Activated CD4-positive, alpha-beta T cell treated with anti-CD3 and anti-CD28 coated beads, Interleukin-2, amount 50 U/mL, for 4 hours (primary cell): Measurements from ENCODE around the gene CATSPER1.
"Not testable (repeated sequence)": the region's sequence is repeated elsewhere in the genome, so short reads cannot be mapped to it uniquely, and the experiment has no call there.

Experiments used
- DNase-seq, 2 experiments: peaks; one replicate each; pipeline ENCODE4 v3.0.0-alpha.2; 2020

The CATSPER1 gene

GRCh38 chr11:66051766-66052663 lies 25.7 kb upstream of the CATSPER1 start, which contains the start of gene SF3B2:
TSS of gene SF3B2 (plus strand) at chr11:66052364. CDS start at chr11:66052385, 21 bp downstream.
- peak; percentile 92 to 94 for DNase-seq

GRCh38 chr11:66051371-66051765 lies 25.1 kb upstream of the CATSPER1 start:
- no peak for DNase-seq

GRCh38 chr11:66050581-66051231 lies 24.4 kb upstream of the CATSPER1 start:
- DNase-seq, result no peak

GRCh38 chr11:66048547-66049323 lies 22.5 kb upstream of the CATSPER1 start, which contains the start of gene GAL3ST3:
TSS of gene GAL3ST3 (minus strand) at chr11:66049161. CDS start at chr11:66045415, 3,746 bp downstream.
- no peak for DNase-seq

- DNase-seq, result no peak
Measured at GRCh38 chr11:66047541-66048365, 21.5 kb upstream of the CATSPER1 start.

- no peak for DNase-seq
Measured at GRCh38 chr11:66046901-66047300, 20.6 kb upstream of the CATSPER1 start.

GRCh38 chr11:66045177-66045639 lies 18.9 kb upstream of the CATSPER1 start:
- DNase-seq, result peak; percentile 79 to 80

- peak; percentile 21 to 22 for DNase-seq
Measured at GRCh38 chr11:66044757-66045156, 18.5 kb upstream of the CATSPER1 start.

GRCh38 chr11:66042996-66043906 lies 17.0 kb upstream of the CATSPER1 start:
- no peak for DNase-seq

GRCh38 chr11:66042227-66042995 lies 16.1 kb upstream of the CATSPER1 start:
- no peak for DNase-seq

- DNase-seq, result no peak
Measured at GRCh38 chr11:66039765-66040164, 13.5 kb upstream of the CATSPER1 start.

- no peak for DNase-seq
Measured at GRCh38 chr11:66037327-66037726, 11.0 kb upstream of the CATSPER1 start.

- no peak for DNase-seq
Measured at GRCh38 chr11:66036334-66036710, 10.0 kb upstream of the CATSPER1 start.

- no peak for DNase-seq
Measured at GRCh38 chr11:66035653-66036333, 9.5 kb upstream of the CATSPER1 start.

GRCh38 chr11:66032957-66033735 lies 6.9 kb upstream of the CATSPER1 start:
- no peak for DNase-seq

GRCh38 chr11:66023186-66023440 lies 3.2 kb downstream of the CATSPER1 start:
- DNase-seq, result not testable (repeated sequence)

GRCh38 chr11:66022401-66023185 lies 3.7 kb downstream of the CATSPER1 start:
- peak; percentile 68 to 73 for DNase-seq
